ENCODE data around the gene EZR.

DNA sequence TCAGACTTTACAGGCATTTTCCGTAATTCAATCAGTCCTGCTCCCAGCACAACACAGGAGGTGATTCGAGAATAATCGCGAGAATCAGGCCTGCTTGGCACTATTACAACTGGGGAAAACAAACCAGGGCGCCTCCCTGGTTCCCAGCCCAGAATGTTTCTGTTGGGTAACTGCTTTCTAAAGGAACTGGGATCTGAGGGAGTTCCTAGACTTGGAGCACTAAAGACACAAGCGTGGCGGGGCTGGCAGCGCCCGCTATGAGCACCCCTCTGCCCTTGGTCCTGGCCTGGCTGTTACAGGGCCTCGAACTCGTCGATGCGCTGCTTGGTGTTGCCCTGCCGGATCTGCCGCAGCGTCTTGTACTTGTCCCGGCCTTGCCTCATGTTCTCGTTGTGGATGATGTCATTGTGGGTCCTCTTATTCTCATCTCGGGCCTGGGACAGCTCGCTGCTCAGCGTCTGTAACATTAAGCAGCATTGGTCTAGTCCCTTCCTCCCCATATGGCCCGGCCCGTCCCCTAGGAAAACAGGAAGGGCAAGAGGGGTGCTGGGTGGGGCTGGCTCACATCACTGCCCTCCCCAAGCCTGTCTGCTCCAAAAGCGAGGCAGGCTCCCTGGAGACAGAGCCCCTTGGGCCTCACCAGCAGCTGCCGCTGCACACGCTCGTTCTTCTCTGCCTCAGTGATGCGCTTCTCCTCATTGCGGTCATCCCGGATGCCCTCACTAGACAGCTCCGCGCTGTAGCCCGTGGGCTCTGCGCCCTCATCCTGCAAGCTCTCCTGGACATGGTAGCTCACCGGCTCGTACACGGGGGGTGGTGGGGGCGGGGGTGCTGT, 52.3 kb downstream of the EZR start:
- TF ChIP-seq, protein P1, sequence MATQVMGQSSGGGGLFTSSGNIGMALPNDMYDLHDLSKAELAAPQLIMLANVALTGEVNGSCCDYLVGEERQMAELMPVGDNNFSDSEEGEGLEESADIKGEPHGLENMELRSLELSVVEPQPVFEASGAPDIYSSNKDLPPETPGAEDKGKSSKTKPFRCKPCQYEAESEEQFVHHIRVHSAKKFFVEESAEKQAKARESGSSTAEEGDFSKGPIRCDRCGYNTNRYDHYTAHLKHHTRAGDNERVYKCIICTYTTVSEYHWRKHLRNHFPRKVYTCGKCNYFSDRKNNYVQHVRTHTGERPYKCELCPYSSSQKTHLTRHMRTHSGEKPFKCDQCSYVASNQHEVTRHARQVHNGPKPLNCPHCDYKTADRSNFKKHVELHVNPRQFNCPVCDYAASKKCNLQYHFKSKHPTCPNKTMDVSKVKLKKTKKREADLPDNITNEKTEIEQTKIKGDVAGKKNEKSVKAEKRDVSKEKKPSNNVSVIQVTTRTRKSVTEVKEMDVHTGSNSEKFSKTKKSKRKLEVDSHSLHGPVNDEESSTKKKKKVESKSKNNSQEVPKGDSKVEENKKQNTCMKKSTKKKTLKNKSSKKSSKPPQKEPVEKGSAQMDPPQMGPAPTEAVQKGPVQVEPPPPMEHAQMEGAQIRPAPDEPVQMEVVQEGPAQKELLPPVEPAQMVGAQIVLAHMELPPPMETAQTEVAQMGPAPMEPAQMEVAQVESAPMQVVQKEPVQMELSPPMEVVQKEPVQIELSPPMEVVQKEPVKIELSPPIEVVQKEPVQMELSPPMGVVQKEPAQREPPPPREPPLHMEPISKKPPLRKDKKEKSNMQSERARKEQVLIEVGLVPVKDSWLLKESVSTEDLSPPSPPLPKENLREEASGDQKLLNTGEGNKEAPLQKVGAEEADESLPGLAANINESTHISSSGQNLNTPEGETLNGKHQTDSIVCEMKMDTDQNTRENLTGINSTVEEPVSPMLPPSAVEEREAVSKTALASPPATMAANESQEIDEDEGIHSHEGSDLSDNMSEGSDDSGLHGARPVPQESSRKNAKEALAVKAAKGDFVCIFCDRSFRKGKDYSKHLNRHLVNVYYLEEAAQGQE (IDR thresholded peaks at IDR 0.05; ENCODE audit: insufficient read depth in 1 of 2, low read depth in 2 of 2, low read length in 2 of 2), result no peak
- no peak for TF ChIP-seq POLR2AphosphoS5 (IDR thresholded peaks at IDR 0.05; ENCODE audit: low read depth, low read length)
- TF ChIP-seq SIN3A (IDR thresholded peaks at IDR 0.05; ENCODE audit: borderline replicate concordance, insufficient read depth, low read length), result no peak
